GM23338 (cell line): Measurements from ENCODE around the gene STK36. TPM values are rescaled to one million over a fixed set of nuclear protein-coding genes. Genes with fewer than 3 reads are reported as not detected.
A peak's percentile ranks its signal among the peaks of the same experiment; 100 is the strongest.

ENCODE experiments used
- ATAC-seq: fragments of 200-7000 bp; cut with Tn5 transposase; 3 replicates; pipeline ENCODE4 v1.9.1; 2020
- DNase-seq: peaks from one replicate; pipeline ENCODE4 v3.0.0-alpha.2; 2015; ENCODE audit warnings: low spot score
- H2AFZ ChIP-seq: fragments of 200-600 bp; sonication (generic); 2 replicates; pipeline ENCODE4 v1.8.0; 2016; ENCODE audit warnings: antibody characterized with exemption, mild to moderate bottlenecking, moderate library complexity
- H3F3A ChIP-seq: fragments of 200-600 bp; sonication (generic); replicated peaks from 2 replicates; pipeline ENCODE4 v1.8.0; 2017; ENCODE audit warnings: antibody characterized with exemption, mixed run types, low read depth
- H3K27ac ChIP-seq: fragments of 200-600 bp; sonication (generic); 2 replicates; pipeline ENCODE4 v1.6.1; 2016; ENCODE audit warnings: low read depth
- H3K27me3 ChIP-seq: fragments of 200-600 bp; sonication (generic); 2 replicates; pipeline ENCODE4 v1.8.0; 2016; ENCODE audit warnings: mild to moderate bottlenecking, mixed run types, moderate library complexity; ENCODE audit not compliant: insufficient read depth
- H3K36me3 ChIP-seq: fragments of 200-600 bp; sonication (generic); 2 replicates; pipeline ENCODE4 v1.8.0; 2016; ENCODE audit warnings: mild to moderate bottlenecking; ENCODE audit not compliant: insufficient read depth
- H3K4me1 ChIP-seq: fragments of 200-600 bp; sonication (generic); 2 replicates; pipeline ENCODE4 v1.8.0; 2016; ENCODE audit warnings: mild to moderate bottlenecking, moderate library complexity; ENCODE audit not compliant: insufficient read depth
- H3K4me2 ChIP-seq: fragments of 200-600 bp; sonication (generic); 2 replicates; pipeline ENCODE4 v1.7.1; 2017; ENCODE audit warnings: mixed run types
- H3K4me3 ChIP-seq: fragments of 200-600 bp; sonication (generic); 2 replicates; pipeline ENCODE4 v1.6.1; 2016; ENCODE audit warnings: mixed run types
- H3K79me2 ChIP-seq: fragments of 200-600 bp; sonication (generic); replicated peaks from 2 replicates; pipeline ENCODE4 v1.8.0; 2017; ENCODE audit warnings: mild to moderate bottlenecking; ENCODE audit not compliant: insufficient read depth
- H3K9me2 ChIP-seq: fragments of 200-600 bp; sonication (generic); 2 replicates; pipeline ENCODE4 v1.8.0; 2017; ENCODE audit not compliant: insufficient read depth
- H4K20me1 ChIP-seq: fragments of 200-600 bp; sonication (generic); replicated peaks from 2 replicates; pipeline ENCODE4 v1.8.0; 2017; ENCODE audit warnings: mild to moderate bottlenecking; ENCODE audit not compliant: insufficient read depth
- H3K27ac Mint-ChIP-seq: 2 replicates; pipeline ENCODE4 v1.8.0; 2020; ENCODE audit warnings: inconsistent platforms, mild to moderate bottlenecking, moderate library complexity, mixed read lengths
- H3K27me3 Mint-ChIP-seq: 3 replicates; pipeline ENCODE4 v1.8.0; 2022; ENCODE audit warnings: low read depth, mild to moderate bottlenecking, moderate library complexity, mixed read lengths, inconsistent platforms; ENCODE audit not compliant: insufficient read depth, poor library complexity
- H3K36me3 Mint-ChIP-seq: 3 replicates; pipeline ENCODE4 v1.8.0; 2021; ENCODE audit warnings: low read depth, mild to moderate bottlenecking, inconsistent platforms, moderate library complexity, mixed read lengths
- H3K4me1 Mint-ChIP-seq: 3 replicates; pipeline ENCODE4 v1.8.0; 2020; ENCODE audit warnings: mild to moderate bottlenecking, inconsistent platforms, mixed read lengths
- H3K4me3 Mint-ChIP-seq: 3 replicates; pipeline ENCODE4 v1.8.0; 2021; ENCODE audit warnings: moderate library complexity, mild to moderate bottlenecking, inconsistent platforms, mixed read lengths
- H3K9me3 Mint-ChIP-seq: 3 replicates; pipeline ENCODE4 v1.8.0; 2020; ENCODE audit warnings: moderate library complexity, mild to moderate bottlenecking, inconsistent platforms, mixed read lengths
- CREB1 ChIP-seq: fragments of 250-450 bp; sonication (Bioruptor Pico); IDR thresholded peaks from 2 replicates; pipeline ENCODE4 v1.5.0; 2020; ENCODE audit warnings: low read depth, mild to moderate bottlenecking, moderate library complexity
- CTCF ChIP-seq, 2 experiments: fragments of 200-600 bp in 1 of 2; sonication (generic) in 1 of 2; conservative IDR thresholded peaks; 2 replicates each; pipeline versions ENCODE4 v1.5.1 to v1.6.1; 2016 to 2017; ENCODE audit warnings: antibody characterized with exemption in 2 of 2, low read depth in 2 of 2, mild to moderate bottlenecking in 2 of 2, moderate library complexity in 1 of 2
- ETS1 ChIP-seq: IDR thresholded peaks from 2 replicates; pipeline ENCODE4 v1.6.1; 2016; ENCODE audit warnings: antibody characterized with exemption
- EZH2 ChIP-seq: fragments of 200-600 bp; sonication (generic); IDR thresholded peaks from one replicate; pipeline ENCODE4 v1.8.0; 2017; ENCODE audit warnings: antibody characterized with exemption, mild to moderate bottlenecking, low read depth; ENCODE audit not compliant: unreplicated experiment
- EZH2phosphoT487 ChIP-seq: fragments of 200-600 bp; sonication (generic); IDR thresholded peaks from one replicate; pipeline ENCODE4 v1.8.1; 2018; ENCODE audit warnings: antibody characterized with exemption; ENCODE audit not compliant: unreplicated experiment
- JUNB ChIP-seq: IDR thresholded peaks from one replicate; pipeline ENCODE4 v1.6.1; 2016; ENCODE audit warnings: antibody characterized with exemption; ENCODE audit not compliant: unreplicated experiment
- NANOG ChIP-seq: IDR thresholded peaks from 2 replicates; pipeline ENCODE4 v1.6.1; 2016; ENCODE audit warnings: antibody characterized with exemption, borderline replicate concordance
- POLR2AphosphoS5 ChIP-seq: IDR thresholded peaks from 2 replicates; pipeline ENCODE4 v1.6.1; 2016; ENCODE audit warnings: antibody characterized with exemption, low read depth
- STAT1 ChIP-seq: IDR thresholded peaks from one replicate; pipeline ENCODE4 v1.6.1; 2016; ENCODE audit warnings: antibody characterized with exemption; ENCODE audit not compliant: unreplicated experiment
- ZNF114 ChIP-seq: fragments of 250-450 bp; sonication (Bioruptor Pico); IDR thresholded peaks from 2 replicates; pipeline ENCODE4 v1.5.0; 2020; ENCODE audit warnings: mild to moderate bottlenecking, moderate library complexity
- ZNF331 ChIP-seq: fragments of 250-450 bp; sonication (Bioruptor Pico); IDR thresholded peaks from 2 replicates; pipeline ENCODE4 v1.5.0; 2020; ENCODE audit warnings: low read depth, mild to moderate bottlenecking, moderate library complexity
- polyA plus RNA-seq: library from polyadenylated mRNA; unstranded; fragments of >200 nt; fragmentation: Nextera tagmentation; extraction: Ambion mirVana; gene quantifications from 2 replicates; pipeline ENCODE4 v1.2.1, GENCODE V29; 2016
- total RNA-seq: library from RNA; depleted of rRNA; stranded (reverse); fragments of >200 nt; shearing (Covaris generic); gene quantifications from 2 replicates; pipeline ENCODE4 v1.2.3, GENCODE V29; 2014
- TF ChIP-seq, protein P1 (sequence below): IDR thresholded peaks from one replicate; pipeline ENCODE4 v1.6.1; 2018; ENCODE audit warnings: antibody characterized with exemption; ENCODE audit not compliant: unreplicated experiment
- TF ChIP-seq, protein P2 (sequence below): fragments of 250-450 bp; sonication (Bioruptor Pico); IDR thresholded peaks from 2 replicates; pipeline ENCODE4 v1.5.0; 2020; ENCODE audit warnings: mild to moderate bottlenecking, moderate library complexity

STK36 gene
- total and polyA plus RNA-seq, 2 experiments from 2014 or later = 21.2 to 26.3 TPM

DNA sequence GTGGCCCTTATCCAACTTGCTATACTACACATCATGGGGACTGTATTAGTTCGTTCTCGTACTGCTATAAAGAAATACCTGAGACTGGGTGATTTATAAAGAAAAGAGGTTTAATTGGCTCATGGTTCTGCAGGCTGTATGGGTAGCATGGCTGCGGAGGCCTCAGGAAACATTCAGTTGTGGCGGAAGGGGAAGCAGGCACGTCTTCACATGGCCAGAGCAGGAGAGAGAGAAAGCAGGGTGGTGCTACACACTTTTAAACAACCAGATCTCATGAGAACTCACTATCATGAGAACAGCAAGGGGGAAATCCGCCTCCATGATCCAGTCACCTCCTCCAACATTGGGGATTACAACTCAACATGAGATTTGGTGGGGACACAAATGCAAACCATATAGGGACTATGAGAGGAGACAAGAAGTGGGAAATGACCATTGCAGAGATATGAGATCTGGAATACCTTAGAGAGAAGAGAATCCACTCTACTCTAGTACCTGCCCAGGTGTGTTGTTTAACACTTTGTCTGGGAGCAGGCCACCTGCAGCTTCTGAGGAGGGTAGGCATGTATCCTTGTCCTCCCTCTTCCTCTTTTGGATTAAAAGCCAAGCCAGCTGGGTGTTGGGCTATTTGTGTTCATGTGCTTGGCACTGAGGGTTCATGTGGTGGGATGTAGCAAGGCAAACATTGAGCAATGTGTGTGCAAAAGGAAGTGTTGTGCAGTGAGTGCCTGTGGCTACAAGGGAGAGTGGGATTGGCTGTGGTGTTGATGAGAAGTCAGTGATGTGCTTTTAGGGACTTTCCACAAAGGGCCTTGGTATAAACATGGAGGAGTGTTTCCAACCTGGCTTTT, 61.5 kb downstream of the STK36 start:
- H3K4me2 ChIP-seq = peak overlapping the region; percentile 48; the same call in 1 of the 2 replicates

More for the DNA sequence above, 61.5 kb downstream of the STK36 start:
- Mint-ChIP-seq H3K36me3 (peaks cover 29% of the 10 kb centered on the region), H3K9me3 (peaks cover 3% of the 10 kb centered on the region; the same call in 1 of the 3 replicates), H3K27me3 (peaks cover 6% of the 10 kb centered on the region), H3K27ac (peak overlapping the region; percentile 91), H3K4me1 (peaks cover 32% of the 10 kb centered on the region), H3K4me3 (no peak overlapping the region)
- Histone ChIP-seq H3K79me2 (peaks cover 70% of the 10 kb centered on the region), H4K20me1 (peaks cover 24% of the 10 kb centered on the region), H2AFZ (no peak overlapping the region), H3K36me3 (0 out of 2 replicates have a peak, but pooled peaks cover 2% of the 10 kb centered on the region), H3F3A (no peaks in the 10 kb centered on the region), H3K4me3 (no peak overlapping the region), H3K4me1 (peaks cover 21% of the 10 kb centered on the region), H3K9me2 (no peaks in the 10 kb centered on the region), H3K27ac (peak overlapping the region; percentile 84; the same call in 1 of the 2 replicates), H3K27me3 (no peaks in the 10 kb centered on the region)
- ATAC-seq (no peak), DNase-seq (no peak)
- TF ChIP-seq ZNF331 (CRISPR knock-in tag) (no peak), STAT1 (no peak), POLR2AphosphoS5 (no peak), EZH2phosphoT487 (no peak), JUNB (no peak), CTCF (conservative IDR thresholded peaks at IDR 0.05; ENCODE audit: low read depth in 2 of 2) (no peak), NANOG (no peak), EZH2 (no peak), ZNF114 (CRISPR knock-in tag) (no peak), ETS1 (no peak), CREB1 (CRISPR knock-in tag) (no peak)
- TF ChIP-seq, protein P1, sequence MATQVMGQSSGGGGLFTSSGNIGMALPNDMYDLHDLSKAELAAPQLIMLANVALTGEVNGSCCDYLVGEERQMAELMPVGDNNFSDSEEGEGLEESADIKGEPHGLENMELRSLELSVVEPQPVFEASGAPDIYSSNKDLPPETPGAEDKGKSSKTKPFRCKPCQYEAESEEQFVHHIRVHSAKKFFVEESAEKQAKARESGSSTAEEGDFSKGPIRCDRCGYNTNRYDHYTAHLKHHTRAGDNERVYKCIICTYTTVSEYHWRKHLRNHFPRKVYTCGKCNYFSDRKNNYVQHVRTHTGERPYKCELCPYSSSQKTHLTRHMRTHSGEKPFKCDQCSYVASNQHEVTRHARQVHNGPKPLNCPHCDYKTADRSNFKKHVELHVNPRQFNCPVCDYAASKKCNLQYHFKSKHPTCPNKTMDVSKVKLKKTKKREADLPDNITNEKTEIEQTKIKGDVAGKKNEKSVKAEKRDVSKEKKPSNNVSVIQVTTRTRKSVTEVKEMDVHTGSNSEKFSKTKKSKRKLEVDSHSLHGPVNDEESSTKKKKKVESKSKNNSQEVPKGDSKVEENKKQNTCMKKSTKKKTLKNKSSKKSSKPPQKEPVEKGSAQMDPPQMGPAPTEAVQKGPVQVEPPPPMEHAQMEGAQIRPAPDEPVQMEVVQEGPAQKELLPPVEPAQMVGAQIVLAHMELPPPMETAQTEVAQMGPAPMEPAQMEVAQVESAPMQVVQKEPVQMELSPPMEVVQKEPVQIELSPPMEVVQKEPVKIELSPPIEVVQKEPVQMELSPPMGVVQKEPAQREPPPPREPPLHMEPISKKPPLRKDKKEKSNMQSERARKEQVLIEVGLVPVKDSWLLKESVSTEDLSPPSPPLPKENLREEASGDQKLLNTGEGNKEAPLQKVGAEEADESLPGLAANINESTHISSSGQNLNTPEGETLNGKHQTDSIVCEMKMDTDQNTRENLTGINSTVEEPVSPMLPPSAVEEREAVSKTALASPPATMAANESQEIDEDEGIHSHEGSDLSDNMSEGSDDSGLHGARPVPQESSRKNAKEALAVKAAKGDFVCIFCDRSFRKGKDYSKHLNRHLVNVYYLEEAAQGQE = no peak
- TF ChIP-seq, protein P2, sequence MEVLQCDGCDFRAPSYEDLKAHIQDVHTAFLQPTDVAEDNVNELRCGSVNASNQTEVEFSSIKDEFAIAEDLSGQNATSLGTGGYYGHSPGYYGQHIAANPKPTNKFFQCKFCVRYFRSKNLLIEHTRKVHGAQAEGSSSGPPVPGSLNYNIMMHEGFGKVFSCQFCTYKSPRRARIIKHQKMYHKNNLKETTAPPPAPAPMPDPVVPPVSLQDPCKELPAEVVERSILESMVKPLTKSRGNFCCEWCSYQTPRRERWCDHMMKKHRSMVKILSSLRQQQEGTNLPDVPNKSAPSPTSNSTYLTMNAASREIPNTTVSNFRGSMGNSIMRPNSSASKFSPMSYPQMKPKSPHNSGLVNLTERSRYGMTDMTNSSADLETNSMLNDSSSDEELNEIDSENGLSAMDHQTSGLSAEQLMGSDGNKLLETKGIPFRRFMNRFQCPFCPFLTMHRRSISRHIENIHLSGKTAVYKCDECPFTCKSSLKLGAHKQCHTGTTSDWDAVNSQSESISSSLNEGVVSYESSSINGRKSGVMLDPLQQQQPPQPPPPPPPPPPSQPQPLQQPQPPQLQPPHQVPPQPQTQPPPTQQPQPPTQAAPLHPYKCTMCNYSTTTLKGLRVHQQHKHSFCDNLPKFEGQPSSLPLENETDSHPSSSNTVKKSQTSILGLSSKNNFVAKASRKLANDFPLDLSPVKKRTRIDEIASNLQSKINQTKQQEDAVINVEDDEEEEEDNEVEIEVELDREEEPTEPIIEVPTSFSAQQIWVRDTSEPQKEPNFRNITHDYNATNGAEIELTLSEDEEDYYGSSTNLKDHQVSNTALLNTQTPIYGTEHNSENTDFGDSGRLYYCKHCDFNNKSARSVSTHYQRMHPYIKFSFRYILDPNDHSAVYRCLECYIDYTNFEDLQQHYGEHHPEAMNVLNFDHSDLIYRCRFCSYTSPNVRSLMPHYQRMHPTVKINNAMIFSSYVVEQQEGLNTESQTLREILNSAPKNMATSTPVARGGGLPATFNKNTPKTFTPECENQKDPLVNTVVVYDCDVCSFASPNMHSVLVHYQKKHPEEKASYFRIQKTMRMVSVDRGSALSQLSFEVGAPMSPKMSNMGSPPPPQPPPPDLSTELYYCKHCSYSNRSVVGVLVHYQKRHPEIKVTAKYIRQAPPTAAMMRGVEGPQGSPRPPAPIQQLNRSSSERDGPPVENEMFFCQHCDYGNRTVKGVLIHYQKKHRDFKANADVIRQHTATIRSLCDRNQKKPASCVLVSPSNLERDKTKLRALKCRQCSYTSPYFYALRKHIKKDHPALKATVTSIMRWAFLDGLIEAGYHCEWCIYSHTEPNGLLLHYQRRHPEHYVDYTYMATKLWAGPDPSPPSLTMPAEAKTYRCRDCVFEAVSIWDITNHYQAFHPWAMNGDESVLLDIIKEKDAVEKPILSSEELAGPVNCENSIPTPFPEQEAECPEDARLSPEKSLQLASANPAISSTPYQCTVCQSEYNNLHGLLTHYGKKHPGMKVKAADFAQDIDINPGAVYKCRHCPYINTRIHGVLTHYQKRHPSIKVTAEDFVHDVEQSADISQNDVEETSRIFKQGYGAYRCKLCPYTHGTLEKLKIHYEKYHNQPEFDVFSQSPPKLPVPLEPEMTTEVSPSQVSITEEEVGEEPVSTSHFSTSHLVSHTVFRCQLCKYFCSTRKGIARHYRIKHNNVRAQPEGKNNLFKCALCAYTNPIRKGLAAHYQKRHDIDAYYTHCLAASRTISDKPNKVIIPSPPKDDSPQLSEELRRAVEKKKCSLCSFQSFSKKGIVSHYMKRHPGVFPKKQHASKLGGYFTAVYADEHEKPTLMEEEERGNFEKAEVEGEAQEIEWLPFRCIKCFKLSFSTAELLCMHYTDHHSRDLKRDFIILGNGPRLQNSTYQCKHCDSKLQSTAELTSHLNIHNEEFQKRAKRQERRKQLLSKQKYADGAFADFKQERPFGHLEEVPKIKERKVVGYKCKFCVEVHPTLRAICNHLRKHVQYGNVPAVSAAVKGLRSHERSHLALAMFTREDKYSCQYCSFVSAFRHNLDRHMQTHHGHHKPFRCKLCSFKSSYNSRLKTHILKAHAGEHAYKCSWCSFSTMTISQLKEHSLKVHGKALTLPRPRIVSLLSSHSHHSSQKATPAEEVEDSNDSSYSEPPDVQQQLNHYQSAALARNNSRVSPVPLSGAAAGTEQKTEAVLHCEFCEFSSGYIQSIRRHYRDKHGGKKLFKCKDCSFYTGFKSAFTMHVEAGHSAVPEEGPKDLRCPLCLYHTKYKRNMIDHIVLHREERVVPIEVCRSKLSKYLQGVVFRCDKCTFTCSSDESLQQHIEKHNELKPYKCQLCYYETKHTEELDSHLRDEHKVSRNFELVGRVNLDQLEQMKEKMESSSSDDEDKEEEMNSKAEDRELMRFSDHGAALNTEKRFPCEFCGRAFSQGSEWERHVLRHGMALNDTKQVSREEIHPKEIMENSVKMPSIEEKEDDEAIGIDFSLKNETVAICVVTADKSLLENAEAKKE = no peak
